Measurements from ENCODE around the gene TRIM56. TPM values are rescaled to one million over a fixed set of nuclear protein-coding genes. Genes with fewer than 3 reads are reported as not detected.
A peak's percentile ranks its signal among the peaks of the same experiment; 100 is the strongest.

Gene TRIM56
- total and polyA plus RNA-seq, 2 of the 13 experiments (the other 11 are each of a cell fraction or from before 2014, with no cell fraction given): 3.2 to 7.1 TPM

DNA sequence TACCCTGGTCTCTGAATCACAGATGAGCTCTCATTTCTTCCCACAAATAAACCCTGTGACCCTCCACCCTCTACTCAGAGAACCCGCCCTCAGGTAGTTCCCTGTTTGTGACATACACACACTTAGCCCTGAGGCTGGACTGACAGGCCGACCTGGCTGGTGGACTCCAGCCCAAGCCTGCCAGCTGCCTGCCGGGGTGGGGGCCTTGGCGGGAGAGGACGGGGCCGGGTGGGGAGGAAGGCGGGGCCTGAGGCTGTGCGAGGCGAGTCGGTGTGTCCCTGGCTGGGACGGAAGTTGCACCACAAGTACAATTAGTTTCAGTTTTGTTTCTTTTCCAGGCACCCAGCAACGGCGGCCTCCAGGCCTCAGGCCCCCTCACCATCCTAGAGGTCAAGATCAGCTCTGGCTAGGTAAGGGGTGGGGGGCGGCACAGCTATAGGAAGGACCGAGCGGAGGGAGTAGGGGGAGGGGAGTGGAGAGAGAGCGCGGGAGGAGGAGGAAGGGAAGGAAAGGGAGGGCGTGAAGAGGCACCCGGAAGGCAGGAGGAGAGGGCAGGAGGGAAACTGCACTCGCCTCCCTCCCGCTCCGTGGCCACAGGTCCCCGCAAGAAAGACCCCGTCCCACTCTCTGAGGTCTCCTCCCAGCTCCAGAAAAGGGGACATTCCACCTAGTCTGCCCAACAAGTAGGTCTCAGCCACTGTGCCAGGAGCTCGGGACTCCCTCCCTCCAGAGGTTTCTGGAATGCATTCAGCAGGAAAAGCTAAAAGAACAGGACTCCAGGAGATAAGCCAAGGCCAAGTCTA lies at the start of gene TRIM56 (continued):
- TF ChIP-seq ZNF556 (CRISPR knock-in tag; IDR thresholded peaks at IDR 0.05; ENCODE audit: borderline replicate concordance) (no peak), TCF12 (IDR thresholded peaks at IDR 0.05) (no peak), TCF12 (CRISPR knock-in tag; IDR thresholded peaks at IDR 0.05) (no peak), ZNF460 (CRISPR knock-in tag; IDR thresholded peaks at IDR 0.05; ENCODE audit: borderline replicate concordance) (no peak), RBM39 (IDR thresholded peaks at IDR 0.05; ENCODE audit: low read depth, low read length, poor library complexity, severe bottlenecking) (no peak), SALL1 (CRISPR knock-in tag; IDR thresholded peaks at IDR 0.05) (no peak; the same call in 1 of the 2 replicates), YEATS4 (CRISPR knock-in tag; IDR thresholded peaks at IDR 0.05; ENCODE audit: borderline replicate concordance) (no peak), RFX3 (CRISPR knock-in tag; IDR thresholded peaks at IDR 0.05) (no peak), E2F5 (CRISPR knock-in tag; conservative IDR thresholded peaks at IDR 0.05) (peak; percentile 82), TEAD2 (CRISPR knock-in tag; IDR thresholded peaks at IDR 0.05) (no peak), NCOA5 (CRISPR knock-in tag; IDR thresholded peaks at IDR 0.05) (no peak), PCBP2 (optimal IDR thresholded peaks at IDR 0.05; ENCODE audit: low read depth, low read length, poor library complexity, severe bottlenecking) (no peak), WIZ (CRISPR knock-in tag; IDR thresholded peaks at IDR 0.05) (no peak; the same call in 1 of the 2 replicates), DR1 (CRISPR knock-in tag; IDR thresholded peaks at IDR 0.05) (no peak), TBP (CRISPR knock-in tag; IDR thresholded peaks at IDR 0.05) (no peak), ZNF883 (CRISPR knock-in tag; IDR thresholded peaks at IDR 0.05; ENCODE audit: not compliant biosample characterization) (no peak), ZNF589 (CRISPR knock-in tag; conservative IDR thresholded peaks at IDR 0.05) (no peak), NFKBIZ (CRISPR knock-in tag; IDR thresholded peaks at IDR 0.05) (no peak), ZSCAN21 (CRISPR knock-in tag; IDR thresholded peaks at IDR 0.05; ENCODE audit: borderline replicate concordance) (no peak), MTA3 (CRISPR knock-in tag; IDR thresholded peaks at IDR 0.05) (no peak), RCOR2 (CRISPR knock-in tag; IDR thresholded peaks at IDR 0.05) (no peak), DNMT3B (CRISPR knock-in tag; conservative IDR thresholded peaks at IDR 0.05) (no peak), ZSCAN29 (CRISPR knock-in tag; conservative IDR thresholded peaks at IDR 0.05) (no peak), ZNF180 (CRISPR knock-in tag; IDR thresholded peaks at IDR 0.05; ENCODE audit: borderline replicate concordance, low read depth) (no peak), TRAFD1 (CRISPR knock-in tag; IDR thresholded peaks at IDR 0.05; ENCODE audit: borderline replicate concordance) (no peak)
- TF ChIP-seq, protein P1, sequence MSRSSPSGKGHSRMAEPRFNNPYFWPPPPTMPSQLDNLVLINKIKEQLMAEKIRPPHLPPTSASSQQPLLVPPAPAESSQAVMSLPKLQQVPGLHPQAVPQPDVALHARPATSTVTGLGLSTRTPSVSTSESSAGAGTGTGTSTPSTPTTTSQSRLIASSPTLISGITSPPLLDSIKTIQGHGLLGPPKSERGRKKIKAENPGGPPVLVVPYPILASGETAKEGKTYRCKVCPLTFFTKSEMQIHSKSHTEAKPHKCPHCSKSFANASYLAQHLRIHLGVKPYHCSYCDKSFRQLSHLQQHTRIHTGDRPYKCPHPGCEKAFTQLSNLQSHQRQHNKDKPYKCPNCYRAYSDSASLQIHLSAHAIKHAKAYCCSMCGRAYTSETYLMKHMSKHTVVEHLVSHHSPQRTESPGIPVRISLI (CRISPR knock-in tag; IDR thresholded peaks at IDR 0.05; ENCODE audit: borderline replicate concordance): no peak
- TF ChIP-seq, protein P2, sequence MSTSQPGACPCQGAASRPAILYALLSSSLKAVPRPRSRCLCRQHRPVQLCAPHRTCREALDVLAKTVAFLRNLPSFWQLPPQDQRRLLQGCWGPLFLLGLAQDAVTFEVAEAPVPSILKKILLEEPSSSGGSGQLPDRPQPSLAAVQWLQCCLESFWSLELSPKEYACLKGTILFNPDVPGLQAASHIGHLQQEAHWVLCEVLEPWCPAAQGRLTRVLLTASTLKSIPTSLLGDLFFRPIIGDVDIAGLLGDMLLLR (CRISPR knock-in tag; IDR thresholded peaks at IDR 0.05): no peak
